Stomach (tissue), 9 donors: ENCODE data around the gene AHSP. TPM values are rescaled to one million over a fixed set of nuclear protein-coding genes. Genes with fewer than 3 reads are reported as not detected.
A peak's percentile ranks its signal among the peaks of the same experiment; 100 is the strongest.
"Not testable (repeated sequence)": the region's sequence is repeated elsewhere in the genome, so short reads cannot be mapped to it uniquely, and the experiment has no call there.

ENCODE experiments used
- DNase-seq, 2 donors: peaks; one replicate each; pipeline versions ENCODE4 v3.0.0 to v3.0.0-alpha.2; 2013 to 2019
- H3K27ac ChIP-seq, 5 donors: fragments of 200-600 bp in 4 of 5; sonication (generic) in 4 of 5; one replicate each; pipeline ENCODE4 v1.5.1; 2013 to 2019; ENCODE audit warnings: mild to moderate bottlenecking in 1 of 5, moderate library complexity in 1 of 5
- H3K27me3 ChIP-seq, 3 donors: fragments of 200-600 bp; sonication (generic); one replicate each; pipeline ENCODE4 v1.5.1; 2017 to 2019; ENCODE audit warnings: mixed run types in 1 of 3
- H3K36me3 ChIP-seq, 4 donors: fragments of 200-600 bp; sonication (generic); 1 replicate in 3 of 4; 2 replicates in 1 of 4; pipeline ENCODE4 v1.5.1; 2016 to 2019
- H3K4me1 ChIP-seq, 4 donors: fragments of 200-600 bp; sonication (generic); one replicate each; pipeline ENCODE4 v1.5.1; 2016 to 2019
- H3K4me3 ChIP-seq, 4 donors: fragments of 200-600 bp; sonication (generic) in 3 of 4; one replicate each; pipeline ENCODE4 v1.5.1; 2016 to 2019; ENCODE audit warnings: mild to moderate bottlenecking in 1 of 4
- H3K9me3 ChIP-seq, 4 donors: fragments of 200-600 bp; sonication (generic); one replicate each; pipeline ENCODE4 v1.5.1; 2016 to 2019
- CTCF ChIP-seq, 7 experiments: fragments of 450-650 bp in 4 of 7; fragments of 200-600 bp in 3 of 7; sonication (generic) in 3 of 7; IDR thresholded peaks; one replicate each; pipeline ENCODE4 v1.5.1; 2016 to 2019; ENCODE audit warnings: antibody characterized with exemption in 7 of 7, control low read depth in 2 of 7, mild to moderate bottlenecking in 1 of 7
- EP300 ChIP-seq: sonication (generic); formaldehyde crosslinking; IDR thresholded peaks from one replicate; pipeline ENCODE4 v1.6.1; 2017; ENCODE audit warnings: antibody characterized with exemption
- POLR2A ChIP-seq, 4 donors: fragments of 450-650 bp; IDR thresholded peaks; one replicate each; pipeline ENCODE4 v1.6.1; 2016; ENCODE audit warnings: antibody characterized with exemption in 4 of 4, control low read depth in 2 of 4, mild to moderate bottlenecking in 1 of 4, moderate library complexity in 1 of 4
- POLR2AphosphoS5 ChIP-seq, 3 donors: sonication (generic); formaldehyde crosslinking; IDR thresholded peaks; one replicate each; pipeline ENCODE4 v1.6.1; 2016; ENCODE audit warnings: antibody characterized with exemption in 3 of 3
- WGBS, 5 donors: extraction: QIAGEN DNeasy Blood & Tissue Kit in 3 of 5; methylation state at CpG; one replicate each; pipeline versions ENCODE4 v1.1.5 to v1.1.7; 2013 to 2018; 5-methylcytosine and 5-hydroxymethylcytosine counted together
- intact Hi-C: fragments of 100-400 bp; cut with DNase I; formaldehyde crosslinking; loops from one replicate; pipeline ENCODE4 v1.15.1; 2023; ENCODE audit warnings: low total_unique reads
- polyA plus RNA-seq, 3 donors: library from polyadenylated mRNA; stranded (reverse); fragments of 200-250 nt; gene quantifications; one replicate each; pipeline ENCODE4 v1.2.3, GENCODE V29; 2013
- total RNA-seq, 5 donors: library from RNA; depleted of rRNA; stranded (reverse); fragments of >200 nt; gene quantifications; one replicate each; pipeline versions ENCODE4 v1.1.0 to v1.2.3, GENCODE V29; 2014 to 2016
- donor health status: healthy with polysubstance abuse.
- donor health status: Bipolar disorder and iron deficiency.
- donor health status: healthy.

AHSP gene
- total and polyA plus RNA-seq, 8 donors, result 4.8 TPM; not detected in 7

DNA sequence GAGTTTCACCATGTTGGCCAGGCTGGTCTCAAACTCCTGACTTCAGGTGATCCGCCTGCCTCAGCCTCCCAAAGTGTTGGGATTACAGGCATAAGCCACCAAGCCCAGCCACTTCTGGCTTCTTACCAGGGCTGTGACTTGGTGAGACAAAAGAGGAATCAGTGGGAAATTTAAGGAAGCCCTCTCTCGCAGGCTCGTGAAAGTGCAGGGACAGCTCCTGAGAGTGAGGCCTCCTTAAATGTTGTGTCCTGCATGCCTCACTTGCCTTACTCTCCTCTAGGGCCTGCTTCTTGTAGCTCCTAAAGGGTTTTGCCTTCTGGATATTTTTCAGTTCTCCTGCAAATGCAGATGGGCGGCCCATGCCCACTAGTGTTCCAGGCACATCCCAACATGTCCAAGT, 5.2 kb downstream of the AHSP start:
- TF ChIP-seq POLR2AphosphoS5 (IDR thresholded peaks at IDR 0.05) (no peak), EP300 (no peak)
- no peak overlapping the region for H3K27ac ChIP-seq
- peaks cover 12 to 31% (median 23%) of the 10 kb centered on the region in 4 donors for H3K4me1 ChIP-seq
- H3K4me3 ChIP-seq, result no peak overlapping the region
- 79 to 90% (median 85%) methylated on average over 4 of the region's 4 CpGs for WGBS, 5 donors
- DNase-seq, result no peak
- intact Hi-C loops, result no loop called here
- H3K36me3 ChIP-seq, result no peaks in the 10 kb centered on the region
- H3K9me3 ChIP-seq, result no peaks in the 10 kb centered on the region
- peaks cover 0 to 62% (median 31%) of the 10 kb centered on the region in 3 donors for H3K27me3 ChIP-seq

DNA sequence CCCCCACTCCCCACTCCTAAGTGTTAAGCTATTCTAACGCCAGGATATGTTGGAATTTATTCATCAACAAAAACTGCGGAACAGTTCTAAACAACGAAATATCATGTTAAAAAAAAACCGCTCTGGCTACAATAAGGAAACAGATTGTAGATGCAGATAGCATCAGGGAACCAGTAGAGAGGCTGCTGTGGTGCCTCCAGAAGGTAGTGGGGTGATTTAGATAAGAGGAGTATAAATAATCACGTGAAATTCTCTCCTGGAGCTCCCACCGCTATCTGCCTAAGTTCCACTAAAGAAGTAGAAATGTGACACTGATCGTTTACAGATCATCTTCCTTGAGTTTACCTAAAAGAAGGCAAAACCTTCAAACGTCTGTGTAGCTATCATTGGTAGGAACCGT, 8.0 kb downstream of the AHSP start:
- Histone ChIP-seq H3K27me3 (peaks cover 0 to 66% (median 14%) of the 10 kb centered on the region in 3 donors), H3K4me3 (no peak overlapping the region), H3K4me1 (peaks cover 6 to 11% (median 7%) of the 10 kb centered on the region in 4 donors), H3K36me3 (no peaks in the 10 kb centered on the region), H3K9me3 (peaks cover 0 to 10% (median 6%) of the 10 kb centered on the region in 4 donors), H3K27ac (no peak overlapping the region)
- 34 to 48% (median 43%) methylated on average over 9 of the region's 9 CpGs for WGBS, 5 donors
- no peak for TF ChIP-seq EP300
- TF ChIP-seq CTCF (IDR thresholded peaks at IDR 0.05), result no peak
- TF ChIP-seq POLR2A (IDR thresholded peaks at IDR 0.05), result no peak
- no peak for TF ChIP-seq POLR2AphosphoS5 (IDR thresholded peaks at IDR 0.05)
- intact Hi-C loops, result no loop called here
- no peak for DNase-seq

DNA sequence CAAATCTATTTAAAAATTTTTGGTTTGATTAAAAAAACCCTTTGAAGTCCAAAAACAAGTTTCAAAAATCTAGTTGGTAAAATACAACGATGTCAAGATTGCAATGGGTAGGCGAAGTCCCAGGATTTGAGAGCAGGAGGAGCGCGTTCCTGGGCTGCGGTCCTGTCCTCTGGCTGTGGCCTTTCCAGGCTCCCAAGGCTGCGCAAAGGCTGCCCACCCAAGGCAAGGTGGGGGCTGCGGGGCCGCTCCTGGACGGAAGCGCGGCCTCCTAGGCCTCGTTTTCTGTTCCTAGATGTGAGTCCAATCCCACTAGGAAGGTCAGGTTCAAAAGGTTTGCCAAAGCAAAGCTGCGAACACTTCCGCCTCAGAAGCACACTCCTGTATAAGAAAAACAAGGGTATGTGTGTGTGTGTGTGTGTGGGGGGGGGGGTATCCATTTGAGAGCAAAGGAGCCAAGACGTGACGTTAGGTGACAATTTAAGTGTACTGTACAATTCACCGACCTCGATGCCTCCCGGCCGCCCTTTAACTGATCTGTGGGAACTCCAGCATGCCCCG, 9.2 kb downstream of the AHSP start:
- WGBS, 5 donors, result 55 to 65% (median 58%) methylated on average over 20 to 21 of the region's 21 CpGs
- Histone ChIP-seq H3K4me3 (peak overlapping the region; percentile 33 to 51 (median 38)), H3K27me3 (peaks cover 0 to 61% (median 14%) of the 10 kb centered on the region in 3 donors), H3K27ac (peak overlapping the region in 2 of 5 donors; percentile 3 to 9), H3K9me3 (peaks cover 0 to 10% (median 6%) of the 10 kb centered on the region in 4 donors), H3K36me3 (no peaks in the 10 kb centered on the region), H3K4me1 (peaks cover 6 to 11% (median 7%) of the 10 kb centered on the region in 4 donors)
- no peak for TF ChIP-seq CTCF (IDR thresholded peaks at IDR 0.05)
- TF ChIP-seq EP300, result no peak
- no peak for TF ChIP-seq POLR2A (IDR thresholded peaks at IDR 0.05)
- TF ChIP-seq POLR2AphosphoS5 (IDR thresholded peaks at IDR 0.05), result no peak
- DNase-seq, result no peak
- intact Hi-C loops, result no loop called here

- H3K36me3 ChIP-seq, result no peaks in the 10 kb centered on the region
- peak overlapping the region in 2 of 5 donors; percentile 3 to 9 for H3K27ac ChIP-seq
- intact Hi-C loops, result no loop called here
- TF ChIP-seq POLR2AphosphoS5 (IDR thresholded peaks at IDR 0.05), result no peak
- peaks cover 0 to 14% (median 9%) of the 10 kb centered on the region in 4 donors for H3K9me3 ChIP-seq
- peak in 1 of 2 donors; percentile 62 for DNase-seq
- peaks cover 0 to 60% (median 14%) of the 10 kb centered on the region in 3 donors for H3K27me3 ChIP-seq
- H3K4me3 ChIP-seq, result peak overlapping the region; percentile 33 to 51 (median 38)
- H3K4me1 ChIP-seq, result peaks cover 6 to 11% (median 7%) of the 10 kb centered on the region in 4 donors
- WGBS, 5 donors, result 3 to 19% (median 11%) methylated on average over 26 to 57 of the region's 57 CpGs
Measured at GRCh38 chr16:31537362-31538242, 9.9 kb downstream of the AHSP start.

GRCh38 chr16:31538243-31538598, 10.5 kb downstream of the AHSP start:
- Histone ChIP-seq H3K27me3 (peaks cover 0 to 54% (median 14%) of the 10 kb centered on the region in 3 donors), H3K4me1 (peaks cover 6 to 11% (median 7%) of the 10 kb centered on the region in 4 donors), H3K9me3 (peaks cover 0 to 19% (median 13%) of the 10 kb centered on the region in 4 donors)
- intact Hi-C loops, DNase-seq, H3K36me3 ChIP-seq, H3K27ac ChIP-seq, H3K4me3 ChIP-seq: not testable (repeated sequence)
- 70 to 83% (median 76%) methylated on average over 7 of the region's 7 CpGs for WGBS, 5 donors

DNA sequence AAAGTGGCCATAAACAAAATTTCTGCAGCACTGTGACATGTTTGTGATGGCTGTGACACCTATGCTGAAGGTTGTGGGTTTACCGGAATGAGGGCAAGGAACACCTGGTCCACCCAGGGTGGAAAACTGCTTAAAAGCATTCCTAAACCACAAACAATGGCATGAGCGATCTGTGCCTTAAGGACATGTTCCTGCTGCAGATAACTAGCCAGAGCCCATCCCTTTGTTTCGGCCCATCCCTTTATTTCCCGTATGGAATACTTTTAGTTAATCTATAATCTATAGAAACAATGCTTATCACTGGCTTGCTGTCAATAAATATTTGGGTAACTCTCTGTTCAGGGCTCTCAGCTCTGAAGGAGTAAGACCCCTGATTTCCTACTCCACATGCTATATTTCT, 12.1 kb downstream of the AHSP start:
- peaks cover 0 to 19% (median 13%) of the 10 kb centered on the region in 4 donors for H3K9me3 ChIP-seq
- WGBS, 5 donors, result 78 to 87% (median 80%) methylated on average over 4 of the region's 4 CpGs
- peaks cover 6 to 11% (median 7%) of the 10 kb centered on the region in 4 donors for H3K4me1 ChIP-seq
- H3K4me3 ChIP-seq, intact Hi-C loops, H3K36me3 ChIP-seq, DNase-seq, H3K27ac ChIP-seq: not testable (repeated sequence)
- H3K27me3 ChIP-seq, result peaks cover 0 to 41% (median 14%) of the 10 kb centered on the region in 3 donors
